Natural killer cell (primary cell): ENCODE data around the gene RASSF1. TPM values are rescaled to one million over a fixed set of nuclear protein-coding genes. Genes with fewer than 3 reads are reported as not detected.
A peak's percentile ranks its signal among the peaks of the same experiment; 100 is the strongest.

Source experiments
- ATAC-seq, 3 donors: fragments of 150-1000 bp in 2 of 3; fragments of 200-7000 bp in 1 of 3; cut with Tn5 transposase; 1 replicate in 1 of 3; 2 replicates in 2 of 3; pipeline ENCODE4 v1.10.0; 2021; ENCODE audit warnings: mild to moderate bottlenecking in 2 of 3, moderate library complexity in 2 of 3
- DNase-seq, 2 donors: peaks; one replicate each; pipeline versions ENCODE4 v3.0.0 to v3.0.0-alpha.2; 2013 to 2021; ENCODE audit warnings: mixed read lengths in 1 of 2
- H3K27ac ChIP-seq: one replicate; pipeline ENCODE4 v1.5.1; 2013; ENCODE audit warnings: mild to moderate bottlenecking, low read length
- H3K27me3 ChIP-seq: one replicate; pipeline ENCODE4 v1.6.1; 2013; ENCODE audit warnings: low read length; ENCODE audit not compliant: control insufficient read depth, insufficient read depth
- H3K36me3 ChIP-seq: one replicate; pipeline ENCODE4 v1.6.1; 2013; ENCODE audit warnings: low read length; ENCODE audit not compliant: control insufficient read depth, insufficient read depth
- H3K4me1 ChIP-seq: one replicate; pipeline ENCODE4 v1.6.1; 2013; ENCODE audit warnings: low read length; ENCODE audit not compliant: control insufficient read depth, insufficient read depth
- H3K4me3 ChIP-seq: one replicate; pipeline ENCODE4 v1.5.1; 2013; ENCODE audit warnings: low read length
- H3K9me3 ChIP-seq: one replicate; pipeline ENCODE4 v1.6.1; 2013; ENCODE audit warnings: low read length; ENCODE audit not compliant: control insufficient read depth, insufficient read depth
- H3K27ac Mint-ChIP-seq, 2 donors: one replicate each; pipeline ENCODE4 v1.8.0; 2022; ENCODE audit warnings: mild to moderate bottlenecking in 2 of 2, mixed read lengths in 2 of 2, moderate library complexity in 1 of 2
- H3K27me3 Mint-ChIP-seq, 2 donors: one replicate each; pipeline ENCODE4 v1.8.0; 2022; ENCODE audit warnings: low read depth in 2 of 2, mixed read lengths in 2 of 2
- H3K36me3 Mint-ChIP-seq: one replicate; pipeline ENCODE4 v1.8.0; 2022; ENCODE audit warnings: mixed read lengths
- H3K4me1 Mint-ChIP-seq, 2 donors: one replicate each; pipeline ENCODE4 v1.8.0; 2022; ENCODE audit warnings: mixed read lengths in 2 of 2
- H3K4me3 Mint-ChIP-seq: one replicate; pipeline ENCODE4 v1.8.0; 2022; ENCODE audit warnings: mild to moderate bottlenecking, moderate library complexity, mixed read lengths
- H3K9me3 Mint-ChIP-seq, 2 donors: one replicate each; pipeline ENCODE4 v1.8.0; 2022; ENCODE audit warnings: mixed read lengths in 2 of 2
- CTCF ChIP-seq: fragments of 200-600 bp; IDR thresholded peaks from one replicate; pipeline ENCODE4 v1.8.0; 2022; ENCODE audit warnings: antibody characterized with exemption
- WGBS: methylation state at CpG from one replicate; pipeline ENCODE4 v1.1.7; 2013; ENCODE audit warnings: missing lambda C conversion rate; ENCODE audit not compliant: insufficient coverage; 5-methylcytosine and 5-hydroxymethylcytosine counted together
- intact Hi-C: fragments of 100-400 bp; cut with micrococcal nuclease; formaldehyde crosslinking; loops from one replicate; pipeline ENCODE4 v1.14.2; 2022
- total RNA-seq, 4 donors: library from RNA; stranded (reverse); fragments of 120-200 nt in 1 of 4; gene quantifications; one replicate each; pipeline versions ENCODE4 v1.2.3 to v1.2.4, GENCODE V29; 2013 to 2022

Gene RASSF1
- total RNA-seq, 3 donors from 2014 or later (not counting 1 experiment from before 2014, with no cell fraction given), result 298 to 329 (median 305) TPM

- DNase-seq (no peak), ATAC-seq (peak; percentile 8 to 34 (median 22))
- Mint-ChIP-seq H3K27ac (peak overlapping the region in 1 of 2 donors; percentile 85), H3K9me3 (no peaks in the 10 kb centered on the region), H3K4me3 (peak overlapping the region; percentile 81), H3K36me3 (no peaks in the 10 kb centered on the region), H3K4me1 (peaks cover 9 to 22% of the 10 kb centered on the region in 2 donors), H3K27me3 (no peaks in the 10 kb centered on the region)
- peaks cover 31% of the 10 kb centered on the region for H3K4me1 ChIP-seq
- TF ChIP-seq CTCF, result no peak
- no peak overlapping the region for H3K27ac ChIP-seq
- H3K9me3 ChIP-seq, result no peaks in the 10 kb centered on the region
- intact Hi-C loops, result no loop called here
- H3K36me3 ChIP-seq, result no peaks in the 10 kb centered on the region
- no peaks in the 10 kb centered on the region for H3K27me3 ChIP-seq
- 16% methylated on average over 48 of the region's 48 CpGs for WGBS
- peak overlapping the region; percentile 62 for H3K4me3 ChIP-seq
Observed at GRCh38 chr3:50364573-50365079, 24.0 kb upstream of the RASSF1 start.

- Mint-ChIP-seq H3K27me3 (no peaks in the 10 kb centered on the region), H3K4me3 (peak overlapping the region; percentile 99), H3K36me3 (no peaks in the 10 kb centered on the region), H3K4me1 (peaks cover 30 to 52% of the 10 kb centered on the region in 2 donors), H3K9me3 (no peaks in the 10 kb centered on the region), H3K27ac (peak overlapping the region; percentile 92 to 96)
- DNase-seq (no peak), ATAC-seq (peak in 2 of 3 donors; percentile 11 to 15)
- Histone ChIP-seq H3K4me3 (no peak overlapping the region), H3K9me3 (no peaks in the 10 kb centered on the region), H3K27me3 (no peaks in the 10 kb centered on the region), H3K27ac (peak overlapping the region; percentile 1), H3K36me3 (peaks cover 29% of the 10 kb centered on the region), H3K4me1 (peaks cover 52% of the 10 kb centered on the region)
- TF ChIP-seq CTCF, result no peak
- intact Hi-C loops, result loop anchor here (1.0 to 10.0 kb wide), 5 partner anchors 8 to 1025 kb away; partner anchors contain the start of genes HYAL3, IFRD2, MANF and NAA80
- 20% methylated on average over 8 of the region's 8 CpGs for WGBS
Observed at GRCh38 chr3:50359760-50360110, 19.1 kb upstream of the RASSF1 start.

- peaks cover 46% of the 10 kb centered on the region for H3K4me1 ChIP-seq
Observed at GRCh38 chr3:50358911-50359759, 18.5 kb upstream of the RASSF1 start, which contains the start of gene TMEM115. TMEM115 (minus strand) TSS chr3:50359521; CDS start chr3:50359063, 458 bp downstream.

More at GRCh38 chr3:50358911-50359759, 18.5 kb upstream of the RASSF1 start, which contains the start of gene TMEM115:
- TF ChIP-seq CTCF, result no peak
- peak within 1 kb of the TSS; percentile 70 for H3K27ac ChIP-seq
- no peaks in the 10 kb centered on the region for H3K27me3 ChIP-seq
- Mint-ChIP-seq H3K4me1 (peaks cover 30 to 49% of the 10 kb centered on the region in 2 donors), H3K27ac (peak within 1 kb of the TSS; percentile 92 to 96), H3K36me3 (no peaks in the 10 kb centered on the region), H3K9me3 (no peaks in the 10 kb centered on the region), H3K27me3 (no peaks in the 10 kb centered on the region), H3K4me3 (peak within 1 kb of the TSS; percentile 99)
- WGBS, result 2% methylated on average over 64 of the region's 64 CpGs
- H3K36me3 ChIP-seq, result peaks cover 35% of the 10 kb centered on the region
- peak within 1 kb of the TSS; percentile 76 for H3K4me3 ChIP-seq
- no peaks in the 10 kb centered on the region for H3K9me3 ChIP-seq
- intact Hi-C loops, result loop anchor here (1.0 to 10.0 kb wide), 5 partner anchors 8 to 1026 kb away; partner anchors contain the start of genes HYAL3, IFRD2, MANF and NAA80
- peak; percentile 86 to 98 for DNase-seq
- ATAC-seq, result peak; percentile 100
